Measurements from ENCODE around the gene ZNF443. TPM values are rescaled to one million over a fixed set of nuclear protein-coding genes. Genes with fewer than 3 reads are reported as not detected.
"Not testable (repeated sequence)": the region's sequence is repeated elsewhere in the genome, so short reads cannot be mapped to it uniquely, and the experiment has no call there.

ZNF443 gene
- total RNA-seq, 2 donors from 2014 or later: 1.9 to 3.4 TPM

DNA sequence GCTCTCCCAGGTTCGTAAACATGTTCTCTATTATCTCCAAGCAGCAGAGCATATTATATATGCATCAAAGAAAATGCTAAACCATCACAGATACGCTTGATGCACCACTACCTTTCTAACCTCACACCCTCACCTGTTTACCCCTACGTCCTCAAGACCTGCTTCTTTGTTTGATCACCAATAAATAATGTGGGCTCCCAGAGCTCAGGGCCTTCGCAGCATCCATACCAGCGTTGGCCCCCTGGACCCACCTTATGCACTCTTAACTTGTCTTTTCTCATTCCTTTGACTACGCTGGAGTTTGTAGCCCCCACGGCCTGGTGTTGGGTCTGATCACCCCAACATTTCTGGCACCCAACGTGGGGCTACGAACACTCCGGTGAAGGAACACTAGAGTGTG is 10.0 kb upstream of the ZNF443 start:
- H3K27ac Mint-ChIP-seq: no peak overlapping the region
- ATAC-seq (replicated peaks): no peak
- H3K4me3 Mint-ChIP-seq: no peak overlapping the region
- H3K4me1 Mint-ChIP-seq: no peaks in the 10 kb centered on the region
- H3K36me3 Mint-ChIP-seq (ENCODE audit: low read depth): no peaks in the 10 kb centered on the region
- H3K9me3 Mint-ChIP-seq: peaks cover 24% of the 10 kb centered on the region
- H3K27me3 Mint-ChIP-seq: no peaks in the 10 kb centered on the region

DNA sequence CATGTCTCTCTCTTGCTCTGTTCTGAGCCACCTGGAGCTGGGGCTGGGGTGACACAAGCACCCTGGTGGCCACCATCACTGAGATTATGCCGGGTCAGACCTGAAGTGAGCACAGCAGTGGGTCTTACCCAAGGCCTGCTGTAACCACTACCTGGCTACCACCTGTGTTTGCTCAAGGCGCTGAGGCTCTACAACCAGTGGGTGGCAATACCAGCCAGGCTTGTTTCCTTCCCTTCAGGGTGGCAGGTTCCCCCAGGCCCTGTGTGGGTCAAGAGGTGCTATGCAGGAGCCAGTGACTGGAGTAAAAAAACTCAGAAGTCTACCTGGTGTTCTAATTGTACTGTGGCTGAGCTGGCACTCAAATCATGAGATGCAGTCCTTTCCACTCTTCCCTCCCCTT is 8.0 kb upstream of the ZNF443 start:
- Mint-ChIP-seq H3K36me3 (ENCODE audit: low read depth) (no peaks in the 10 kb centered on the region), H3K9me3 (peaks cover 31% of the 10 kb centered on the region), H3K4me3 (no peak overlapping the region), H3K4me1 (no peaks in the 10 kb centered on the region), H3K27me3 (no peaks in the 10 kb centered on the region), H3K27ac (no peak overlapping the region)
- ATAC-seq (replicated peaks): no peak

DNA sequence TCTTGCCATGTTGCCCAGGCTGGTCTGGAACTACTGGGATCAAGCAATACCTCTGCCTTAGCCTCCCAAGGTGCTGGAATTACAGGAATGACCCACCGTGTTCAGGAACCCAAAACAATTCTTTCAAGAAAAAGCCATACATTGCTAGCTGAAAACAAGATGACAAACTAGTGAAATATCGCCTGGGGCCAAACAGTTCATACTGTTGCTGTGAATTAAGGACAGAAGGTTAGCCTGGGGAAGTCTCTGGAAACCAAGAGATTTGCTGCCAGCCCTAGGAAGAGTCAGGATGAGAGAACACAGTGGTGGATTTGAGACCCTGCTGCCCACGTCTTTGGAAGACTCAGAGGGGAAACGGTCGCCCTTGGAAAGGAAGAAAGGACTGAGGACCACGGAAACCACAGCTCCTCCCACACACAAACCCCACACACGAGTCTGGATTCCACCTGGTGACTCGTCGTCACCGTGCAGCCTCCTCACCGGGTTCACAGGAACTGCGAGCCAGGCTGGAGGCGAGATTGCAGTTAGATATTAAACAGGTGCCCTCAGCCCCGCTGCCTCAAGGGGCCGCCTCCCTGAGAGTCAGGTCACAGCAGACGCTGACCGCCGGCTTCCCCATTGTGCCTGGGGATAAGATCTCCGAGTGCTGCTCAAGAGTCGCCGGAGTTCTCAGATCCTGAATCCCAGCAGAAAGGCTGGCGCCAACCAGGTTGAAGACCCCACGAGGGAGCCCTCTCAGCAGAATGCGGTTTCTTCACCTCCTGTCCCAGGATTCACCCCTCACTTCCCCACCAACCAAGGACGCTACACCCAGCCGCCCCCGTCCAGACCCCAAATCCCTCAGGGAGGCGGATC is 908 bp downstream of the ZNF443 start:
- ATAC-seq (replicated peaks): peak; percentile 42
- Mint-ChIP-seq H3K4me3 (peak overlapping the region; percentile 96), H3K9me3 (peaks cover 11% of the 10 kb centered on the region), H3K27ac (peak overlapping the region; percentile 83)
- H3K36me3 Mint-ChIP-seq (ENCODE audit: low read depth); H3K27me3 Mint-ChIP-seq; H3K4me1 Mint-ChIP-seq: not testable (repeated sequence)

DNA sequence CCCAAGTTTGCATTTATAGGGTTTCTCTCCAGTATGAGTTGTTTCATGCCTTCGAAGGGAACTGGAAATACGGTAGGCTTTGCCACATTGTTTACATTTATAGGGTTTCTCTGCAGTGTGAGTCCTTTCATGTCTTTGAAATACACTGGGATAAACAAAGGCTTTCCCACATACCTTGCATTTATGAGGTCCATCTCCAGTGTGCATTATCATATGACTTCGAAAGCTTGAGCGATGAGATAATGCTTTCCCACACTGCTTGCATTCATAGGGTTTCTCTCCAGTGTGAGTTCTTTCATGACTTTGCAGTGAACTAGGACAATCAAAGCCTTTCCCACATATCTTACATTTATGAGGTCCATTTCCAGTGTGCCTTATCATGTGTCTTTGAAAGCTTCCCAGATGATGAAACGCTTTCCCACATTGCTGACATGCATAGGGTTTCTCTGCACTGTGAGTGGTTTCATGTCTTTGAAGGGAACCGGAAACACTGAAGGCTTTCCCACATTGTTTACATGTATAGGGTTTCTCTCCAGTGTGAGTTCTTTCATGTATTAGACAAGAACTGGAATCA is 10.0 kb downstream of the ZNF443 start:
- peaks cover 21% of the 10 kb centered on the region for H3K9me3 Mint-ChIP-seq
- H3K4me1 Mint-ChIP-seq; ATAC-seq (replicated peaks); H3K27me3 Mint-ChIP-seq; H3K27ac Mint-ChIP-seq; H3K4me3 Mint-ChIP-seq: not testable (repeated sequence)
- H3K36me3 Mint-ChIP-seq (ENCODE audit: low read depth): peaks cover 63% of the 10 kb centered on the region

DNA sequence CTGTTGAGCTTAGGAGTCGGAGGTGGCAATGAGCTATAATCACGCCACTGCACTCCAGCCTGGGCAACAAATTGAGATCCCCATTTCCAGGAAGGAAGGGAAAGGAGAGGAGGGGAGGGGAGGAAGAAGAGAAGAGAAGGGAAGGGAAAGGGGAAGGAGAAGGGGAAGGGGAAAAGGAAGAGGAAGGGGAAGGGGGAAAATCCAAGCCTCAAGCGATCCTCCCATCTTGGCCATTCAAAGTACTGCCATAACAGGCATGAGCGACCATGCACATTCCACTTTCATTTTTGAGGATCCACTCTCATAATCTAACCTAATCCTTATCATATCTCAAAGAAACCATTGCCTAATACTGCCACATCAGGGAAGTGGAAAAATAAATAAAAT is 14.9 kb downstream of the ZNF443 start:
- no peak overlapping the region for H3K4me3 Mint-ChIP-seq
- peaks cover 26% of the 10 kb centered on the region for H3K36me3 Mint-ChIP-seq (ENCODE audit: low read depth)
- no peaks in the 10 kb centered on the region for H3K27me3 Mint-ChIP-seq
- peaks cover 9% of the 10 kb centered on the region for H3K9me3 Mint-ChIP-seq
- no peaks in the 10 kb centered on the region for H3K4me1 Mint-ChIP-seq
- ATAC-seq (replicated peaks): no peak
- no peak overlapping the region for H3K27ac Mint-ChIP-seq

DNA sequence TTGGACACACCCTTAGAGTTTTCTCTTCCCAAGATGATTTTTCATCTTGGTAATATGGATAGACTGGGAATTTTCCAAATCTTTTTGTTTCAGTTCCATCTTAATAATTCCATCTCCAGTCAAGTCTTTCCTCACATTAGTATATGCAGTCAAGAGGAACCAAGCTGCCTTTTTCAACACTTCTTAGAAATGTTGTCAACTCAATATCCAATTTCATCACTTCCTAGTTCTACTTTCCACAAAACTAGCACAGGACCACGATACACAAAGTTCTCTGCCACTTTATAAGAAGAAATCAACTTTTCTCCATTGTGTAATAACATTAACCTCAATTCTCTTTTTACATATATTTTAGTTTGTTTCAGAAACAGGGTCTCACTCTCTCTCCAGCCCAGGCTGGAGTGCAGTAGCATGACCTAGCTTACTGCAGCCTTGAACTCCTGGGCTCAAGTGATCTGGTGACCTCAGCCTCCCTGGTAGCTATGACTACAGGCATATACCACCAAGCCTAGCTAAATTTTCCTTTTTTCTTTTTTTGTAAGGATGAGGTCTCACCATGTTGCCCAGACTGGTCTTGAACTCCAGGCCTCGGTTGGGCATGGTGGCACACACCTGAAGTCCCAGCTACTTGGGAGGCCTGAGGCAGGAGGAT is 15.5 kb downstream of the ZNF443 start:
- Mint-ChIP-seq H3K36me3 (ENCODE audit: low read depth) (peaks cover 21% of the 10 kb centered on the region), H3K9me3 (peaks cover 8% of the 10 kb centered on the region), H3K4me1 (no peaks in the 10 kb centered on the region), H3K27ac (no peak overlapping the region), H3K27me3 (no peaks in the 10 kb centered on the region), H3K4me3 (no peak overlapping the region)
- ATAC-seq (replicated peaks): no peak

DNA sequence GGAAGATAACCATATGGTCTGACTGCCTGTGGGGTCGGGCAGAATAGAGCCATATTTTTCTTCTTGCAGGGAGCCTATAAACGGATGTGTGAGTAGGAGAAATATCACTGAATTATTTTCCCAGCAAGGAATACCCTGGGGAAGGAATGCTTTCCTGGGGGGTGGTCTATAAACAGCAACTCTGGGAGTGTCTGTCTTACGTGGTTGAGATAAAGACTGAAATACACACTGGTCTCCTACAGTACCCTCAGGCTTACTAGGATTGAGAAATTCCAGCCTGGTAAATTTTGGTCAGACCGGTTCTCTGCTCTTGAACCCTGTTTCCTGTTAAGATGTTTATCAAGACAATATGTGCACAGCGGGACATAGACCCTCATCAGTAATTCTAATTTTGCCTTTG is 23.5 kb downstream of the ZNF443 start:
- not testable (repeated sequence) for H3K4me1 Mint-ChIP-seq; ATAC-seq (replicated peaks); H3K27ac Mint-ChIP-seq

DNA sequence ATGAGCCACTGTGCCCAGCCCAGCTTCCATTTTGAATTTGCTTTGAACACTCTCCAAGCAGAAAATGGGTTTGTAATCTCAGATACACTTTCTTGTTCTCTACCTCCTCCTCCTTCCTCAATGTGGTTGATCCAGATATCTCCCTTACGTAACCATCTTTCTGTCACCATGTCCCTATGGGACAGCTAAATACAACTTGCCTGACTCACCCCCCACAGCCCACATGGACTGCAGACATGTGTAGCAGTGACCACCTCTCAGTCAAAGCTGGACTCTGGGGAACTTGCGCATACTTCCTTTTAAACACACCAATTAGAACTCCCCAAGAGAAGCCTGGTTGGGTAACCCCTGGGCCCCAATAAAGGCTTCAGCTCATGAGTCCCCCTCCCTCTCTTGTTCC is 28.9 kb downstream of the ZNF443 start:
- no peak overlapping the region for H3K27ac Mint-ChIP-seq
- no peaks in the 10 kb centered on the region for H3K4me1 Mint-ChIP-seq
- H3K9me3 Mint-ChIP-seq: peaks cover 6% of the 10 kb centered on the region
- no peak for ATAC-seq (replicated peaks)
- H3K36me3 Mint-ChIP-seq (ENCODE audit: low read depth): no peaks in the 10 kb centered on the region
- H3K27me3 Mint-ChIP-seq: no peaks in the 10 kb centered on the region
- H3K4me3 Mint-ChIP-seq: no peak overlapping the region

More for the DNA sequence above, 23.5 kb downstream of the ZNF443 start:
- not testable (repeated sequence) for H3K9me3 Mint-ChIP-seq; H3K27me3 Mint-ChIP-seq; H3K36me3 Mint-ChIP-seq (ENCODE audit: low read depth); H3K4me3 Mint-ChIP-seq

DNA sequence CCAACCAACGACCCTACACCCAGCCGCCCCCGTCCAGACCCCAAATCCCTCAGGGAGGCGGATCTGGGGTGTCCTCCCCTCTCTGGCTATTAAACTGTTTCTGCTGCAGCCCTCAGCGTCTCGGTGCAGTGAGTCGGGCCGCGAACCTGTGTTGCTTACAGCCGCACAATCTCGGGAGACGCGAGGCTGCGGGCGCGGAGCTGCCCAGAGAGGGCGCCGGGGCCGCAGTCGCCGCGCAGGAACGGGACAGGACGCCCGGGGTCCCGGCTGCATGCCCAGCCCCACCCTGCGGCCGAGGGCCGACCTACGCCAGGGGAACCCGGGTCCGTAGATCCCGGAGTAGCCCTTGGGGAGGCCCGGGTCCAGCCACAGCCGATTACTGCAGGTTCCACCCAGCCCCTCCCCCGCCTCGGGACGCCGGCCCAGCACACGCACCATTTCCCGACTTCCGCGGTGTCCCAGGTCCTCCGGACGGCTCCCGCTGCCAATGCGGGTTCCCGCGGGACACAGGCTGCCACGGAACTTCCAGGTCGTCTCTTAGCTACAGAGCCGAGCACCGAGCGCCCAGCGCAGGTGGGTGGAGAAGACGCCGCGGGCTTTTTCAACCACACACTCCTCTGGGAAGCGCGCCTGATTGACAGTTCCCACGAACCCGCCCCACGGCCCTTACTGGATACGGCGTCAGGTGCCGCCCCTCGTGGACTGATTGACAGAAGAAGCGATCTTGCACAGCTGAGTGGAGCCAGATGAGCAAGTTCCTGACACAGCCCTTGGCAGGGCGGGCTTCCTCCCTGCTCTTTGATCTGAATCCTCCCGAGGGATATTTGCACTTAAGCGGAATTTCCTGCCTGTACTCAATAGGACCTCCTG is 40.0 kb downstream of the ZNF443 start, which contains the start of gene ZNF799:
Gene ZNF799 (minus strand): TSS at position 639 of the 870 bp plus-strand sequence. CDS start 201 bp downstream, at position 438.
- peaks cover 8% of the 10 kb centered on the region for H3K36me3 Mint-ChIP-seq (ENCODE audit: low read depth)
- H3K4me3 Mint-ChIP-seq: peak within 1 kb of the TSS; percentile 92
- no peaks in the 10 kb centered on the region for H3K27me3 Mint-ChIP-seq
- ATAC-seq (replicated peaks): peak; percentile 98
- no peaks in the 10 kb centered on the region for H3K4me1 Mint-ChIP-seq
- H3K9me3 Mint-ChIP-seq: no peaks in the 10 kb centered on the region
- H3K27ac Mint-ChIP-seq: peak within 1 kb of the TSS; percentile 82

DNA sequence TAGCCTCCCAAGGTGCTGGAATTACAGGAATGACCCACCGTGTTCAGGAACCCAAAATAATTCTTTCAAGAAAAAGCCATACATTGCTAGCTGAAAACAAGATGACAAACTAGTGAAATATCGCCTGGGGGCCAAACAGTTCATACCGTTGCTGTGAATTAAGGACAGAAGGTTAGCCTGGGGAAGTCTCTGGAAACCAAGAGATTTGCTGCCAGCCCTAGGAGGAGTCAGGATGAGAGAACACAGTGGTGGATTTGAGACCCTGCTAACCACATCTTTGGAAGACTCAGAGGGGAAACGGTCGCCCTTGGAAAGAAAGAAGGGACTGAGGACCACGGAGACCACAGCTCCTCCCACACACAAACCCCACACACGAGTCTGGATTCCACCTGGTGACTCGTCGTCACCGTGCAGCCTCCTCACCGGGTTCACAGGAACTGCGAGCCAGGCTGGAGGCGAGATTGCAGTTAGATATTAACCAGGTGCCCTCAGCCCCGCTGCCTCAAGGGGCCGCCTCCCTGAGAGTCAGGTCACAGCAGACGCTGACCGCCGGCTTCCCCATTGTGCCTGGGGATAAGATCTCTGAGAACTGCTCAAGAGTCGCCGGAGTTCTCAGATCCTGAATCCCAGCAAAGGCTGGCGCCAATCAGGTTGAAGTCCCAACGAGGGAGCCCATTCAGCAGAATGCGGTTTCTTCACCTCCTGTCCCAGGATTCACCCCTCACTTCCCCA is 40.8 kb downstream of the ZNF443 start:
- not testable (repeated sequence) for H3K4me1 Mint-ChIP-seq, H3K27me3 Mint-ChIP-seq, H3K9me3 Mint-ChIP-seq
- Mint-ChIP-seq H3K36me3 (ENCODE audit: low read depth) (peaks cover 14% of the 10 kb centered on the region), H3K27ac (peak overlapping the region; percentile 82), H3K4me3 (peak overlapping the region; percentile 92)
- ATAC-seq (replicated peaks): peak; percentile 41

DNA sequence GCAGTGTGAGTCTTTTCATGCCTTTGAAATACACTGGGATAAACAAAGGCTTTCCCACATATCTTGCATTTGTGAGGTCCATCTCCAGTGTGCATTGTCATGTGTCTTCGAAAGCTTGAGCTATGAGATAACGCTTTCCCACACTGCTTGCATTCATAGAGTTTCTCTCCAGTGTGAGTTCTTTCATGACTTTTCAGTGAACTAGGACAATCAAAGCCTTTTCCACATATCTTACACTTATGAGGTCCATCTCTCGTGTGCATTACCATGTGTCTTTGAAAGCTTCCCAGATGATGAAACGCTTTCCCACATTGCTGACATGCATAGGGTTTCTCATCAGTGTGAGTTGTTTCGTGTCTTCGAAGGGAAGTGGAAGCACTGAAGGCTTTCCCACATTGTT is 49.7 kb downstream of the ZNF443 start:
- Mint-ChIP-seq H3K36me3 (ENCODE audit: low read depth) (peaks cover 60% of the 10 kb centered on the region), H3K9me3 (peaks cover 15% of the 10 kb centered on the region)
- ATAC-seq (replicated peaks); H3K27ac Mint-ChIP-seq; H3K4me1 Mint-ChIP-seq; H3K4me3 Mint-ChIP-seq; H3K27me3 Mint-ChIP-seq: not testable (repeated sequence)

DNA sequence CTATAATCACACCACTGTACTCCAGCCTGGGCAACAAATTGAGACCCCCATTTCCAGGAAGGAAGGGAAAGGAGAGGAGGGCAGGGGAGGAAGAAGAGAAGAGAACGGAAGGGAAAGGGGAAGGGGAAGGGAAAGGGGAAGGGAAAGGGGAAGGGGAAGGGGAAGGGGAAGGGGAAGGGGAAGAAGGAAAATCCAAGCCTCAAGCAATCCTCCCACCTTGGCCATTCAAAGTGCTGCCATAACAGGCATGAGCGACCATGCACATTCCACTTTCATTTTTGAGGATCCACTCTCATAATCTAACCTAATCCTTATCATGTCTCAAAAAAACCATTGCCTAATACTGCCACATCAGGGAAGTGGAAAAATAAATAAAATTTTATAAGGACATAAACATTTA is 54.5 kb downstream of the ZNF443 start:
- peaks cover 26% of the 10 kb centered on the region for H3K36me3 Mint-ChIP-seq (ENCODE audit: low read depth)
- not testable (repeated sequence) for ATAC-seq (replicated peaks); H3K27ac Mint-ChIP-seq; H3K27me3 Mint-ChIP-seq; H3K4me1 Mint-ChIP-seq; H3K4me3 Mint-ChIP-seq
- peaks cover 17% of the 10 kb centered on the region for H3K9me3 Mint-ChIP-seq

DNA sequence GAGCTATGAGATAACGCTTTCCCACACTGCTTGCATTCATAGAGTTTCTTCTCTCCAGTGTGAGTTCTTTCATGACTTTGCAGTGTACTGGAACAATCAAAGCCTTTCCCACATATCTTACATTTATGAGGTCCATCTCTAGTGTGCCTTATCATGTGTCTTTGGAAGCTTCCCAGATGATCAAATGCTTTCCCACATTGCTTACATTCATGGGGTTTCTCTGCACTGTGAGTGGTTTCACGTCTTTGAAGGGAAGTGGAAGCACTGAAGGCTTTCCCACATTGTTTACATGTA is 60.4 kb downstream of the ZNF443 start:
- Mint-ChIP-seq H3K4me1 (no peaks in the 10 kb centered on the region), H3K27ac (no peak overlapping the region), H3K4me3 (no peak overlapping the region), H3K36me3 (ENCODE audit: low read depth) (peaks cover 7% of the 10 kb centered on the region), H3K9me3 (peaks cover 27% of the 10 kb centered on the region), H3K27me3 (peaks cover under 1% of the 10 kb centered on the region)
- ATAC-seq (replicated peaks): no peak
